Osteocyte (in vitro differentiated cells): ENCODE data around the gene RAB14. TPM values are rescaled to one million over a fixed set of nuclear protein-coding genes. Genes with fewer than 3 reads are reported as not detected.

Source experiments
- DNase-seq: peaks from one replicate; pipeline ENCODE4 v3.0.0; 2021; ENCODE audit warnings: mixed read lengths; ENCODE audit not compliant: unreplicated experiment; ENCODE audit errors: extremely low spot score
- H3K27ac Mint-ChIP-seq: one replicate; pipeline ENCODE4 v1.8.0; 2021; ENCODE audit warnings: mild to moderate bottlenecking, mixed read lengths; ENCODE audit not compliant: unreplicated experiment
- H3K27me3 Mint-ChIP-seq: one replicate; pipeline ENCODE4 v1.8.0; 2021; ENCODE audit warnings: mixed read lengths; ENCODE audit not compliant: unreplicated experiment
- H3K36me3 Mint-ChIP-seq: one replicate; pipeline ENCODE4 v1.8.0; 2021; ENCODE audit warnings: mixed read lengths; ENCODE audit not compliant: unreplicated experiment
- H3K4me1 Mint-ChIP-seq: one replicate; pipeline ENCODE4 v1.8.0; 2021; ENCODE audit warnings: mixed read lengths; ENCODE audit not compliant: unreplicated experiment
- H3K4me3 Mint-ChIP-seq: one replicate; pipeline ENCODE4 v1.8.0; 2021; ENCODE audit warnings: mild to moderate bottlenecking, moderate library complexity, mixed read lengths; ENCODE audit not compliant: unreplicated experiment
- H3K9me3 Mint-ChIP-seq: one replicate; pipeline ENCODE4 v1.8.0; 2021; ENCODE audit warnings: mixed read lengths; ENCODE audit not compliant: unreplicated experiment
- total RNA-seq: library from RNA; stranded (reverse); gene quantifications from 2 replicates; pipeline ENCODE4 v1.2.1, GENCODE V29; 2021
- TF ChIP-seq, protein P1 (sequence below): fragments of 200-600 bp; sonication (generic); IDR thresholded peaks from 2 replicates; pipeline ENCODE4 v1.5.0; 2021; ENCODE audit warnings: antibody characterized with exemption, mild to moderate bottlenecking, moderate library complexity

RAB14 gene
- total RNA-seq, 1 donor from 2014 or later: 64.0 TPM

DNA sequence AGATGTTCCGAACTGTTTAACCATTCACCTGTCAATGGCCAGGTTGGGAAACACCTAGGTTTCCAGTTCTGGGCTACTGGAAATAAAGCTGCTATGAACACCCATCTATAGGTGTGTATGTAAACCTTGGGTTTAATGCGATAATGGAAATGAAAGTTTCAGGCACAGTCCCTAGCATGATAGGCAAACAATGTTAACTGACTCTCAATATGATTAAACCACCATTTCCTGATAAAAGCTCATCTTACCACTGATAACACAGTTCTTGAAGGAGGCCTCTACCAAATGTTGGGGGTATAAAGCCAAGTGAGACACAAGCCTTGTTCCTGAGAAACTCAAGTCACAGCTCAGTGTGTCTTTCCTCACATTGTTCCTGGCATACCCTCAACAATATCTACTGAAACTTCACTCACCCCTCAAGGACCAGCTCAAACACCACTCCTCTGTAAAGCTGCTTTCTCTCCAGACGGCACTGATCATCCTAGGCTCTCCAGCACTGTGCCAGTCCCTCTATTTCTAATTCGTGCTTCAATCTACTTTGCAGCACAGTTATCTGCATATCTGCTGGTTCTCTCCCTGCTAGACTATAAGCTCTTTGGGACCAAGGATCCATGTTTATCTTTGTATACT, 15.8 kb downstream of the RAB14 start:
- DNase-seq: no peak
- Mint-ChIP-seq H3K27ac (peak overlapping the region; percentile 59), H3K4me3 (no peak overlapping the region), H3K9me3 (no peaks in the 10 kb centered on the region), H3K36me3 (peaks cover 33% of the 10 kb centered on the region), H3K4me1 (peaks cover 42% of the 10 kb centered on the region), H3K27me3 (no peaks in the 10 kb centered on the region)
- TF ChIP-seq, protein P1, sequence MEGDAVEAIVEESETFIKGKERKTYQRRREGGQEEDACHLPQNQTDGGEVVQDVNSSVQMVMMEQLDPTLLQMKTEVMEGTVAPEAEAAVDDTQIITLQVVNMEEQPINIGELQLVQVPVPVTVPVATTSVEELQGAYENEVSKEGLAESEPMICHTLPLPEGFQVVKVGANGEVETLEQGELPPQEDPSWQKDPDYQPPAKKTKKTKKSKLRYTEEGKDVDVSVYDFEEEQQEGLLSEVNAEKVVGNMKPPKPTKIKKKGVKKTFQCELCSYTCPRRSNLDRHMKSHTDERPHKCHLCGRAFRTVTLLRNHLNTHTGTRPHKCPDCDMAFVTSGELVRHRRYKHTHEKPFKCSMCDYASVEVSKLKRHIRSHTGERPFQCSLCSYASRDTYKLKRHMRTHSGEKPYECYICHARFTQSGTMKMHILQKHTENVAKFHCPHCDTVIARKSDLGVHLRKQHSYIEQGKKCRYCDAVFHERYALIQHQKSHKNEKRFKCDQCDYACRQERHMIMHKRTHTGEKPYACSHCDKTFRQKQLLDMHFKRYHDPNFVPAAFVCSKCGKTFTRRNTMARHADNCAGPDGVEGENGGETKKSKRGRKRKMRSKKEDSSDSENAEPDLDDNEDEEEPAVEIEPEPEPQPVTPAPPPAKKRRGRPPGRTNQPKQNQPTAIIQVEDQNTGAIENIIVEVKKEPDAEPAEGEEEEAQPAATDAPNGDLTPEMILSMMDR: no peak

DNA sequence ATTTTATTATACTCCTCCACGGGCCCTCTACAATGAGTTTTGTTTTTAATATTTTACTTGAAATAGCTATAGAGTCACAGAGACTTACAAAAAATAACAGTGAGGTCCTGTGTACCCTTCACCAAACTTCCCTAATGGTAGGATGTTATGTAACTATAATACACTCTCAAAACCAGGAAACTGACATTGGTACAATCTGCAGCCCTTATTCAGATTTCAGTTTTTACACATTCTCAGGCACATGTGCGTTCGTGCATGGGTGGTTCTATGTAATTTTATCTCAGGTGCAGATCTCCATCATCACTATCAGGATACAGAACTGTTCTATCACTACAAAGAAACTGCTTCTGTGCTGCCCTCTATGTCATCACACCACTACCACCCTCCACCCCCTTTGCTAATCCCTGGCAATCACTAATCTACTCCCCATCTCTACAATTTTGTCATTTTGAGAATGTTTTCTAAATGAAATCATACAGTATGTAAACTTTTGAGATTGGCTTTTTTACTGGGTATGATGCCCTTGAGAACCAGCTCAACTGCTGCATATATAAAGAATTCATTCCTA, 16.4 kb downstream of the RAB14 start:
- Mint-ChIP-seq H3K27me3 (no peaks in the 10 kb centered on the region), H3K9me3 (no peaks in the 10 kb centered on the region), H3K27ac (no peak overlapping the region), H3K4me1 (peaks cover 38% of the 10 kb centered on the region), H3K4me3 (no peak overlapping the region), H3K36me3 (peaks cover 33% of the 10 kb centered on the region)
- TF ChIP-seq, protein P1: no peak
- no peak for DNase-seq

DNA sequence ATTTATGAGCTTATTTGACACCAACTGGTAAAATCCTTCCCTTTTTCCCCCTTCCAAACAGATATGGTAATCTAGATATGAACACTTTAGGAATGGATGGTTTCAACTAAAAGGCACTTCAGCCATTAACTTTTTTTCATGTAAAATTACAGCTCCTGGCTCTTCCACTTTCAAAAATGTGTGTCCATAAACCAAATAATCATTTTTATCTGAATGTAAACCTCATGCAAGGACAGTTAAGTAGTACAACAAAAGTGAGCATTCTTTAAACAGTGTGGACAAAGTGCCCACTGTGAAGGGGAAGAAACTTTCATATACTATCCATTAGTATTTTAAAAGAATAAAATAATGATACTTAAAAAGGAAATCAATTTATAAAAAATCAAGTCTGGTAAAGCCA, 17.2 kb downstream of the RAB14 start:
- Mint-ChIP-seq H3K4me1 (peaks cover 34% of the 10 kb centered on the region), H3K27me3 (no peaks in the 10 kb centered on the region)

DNA sequence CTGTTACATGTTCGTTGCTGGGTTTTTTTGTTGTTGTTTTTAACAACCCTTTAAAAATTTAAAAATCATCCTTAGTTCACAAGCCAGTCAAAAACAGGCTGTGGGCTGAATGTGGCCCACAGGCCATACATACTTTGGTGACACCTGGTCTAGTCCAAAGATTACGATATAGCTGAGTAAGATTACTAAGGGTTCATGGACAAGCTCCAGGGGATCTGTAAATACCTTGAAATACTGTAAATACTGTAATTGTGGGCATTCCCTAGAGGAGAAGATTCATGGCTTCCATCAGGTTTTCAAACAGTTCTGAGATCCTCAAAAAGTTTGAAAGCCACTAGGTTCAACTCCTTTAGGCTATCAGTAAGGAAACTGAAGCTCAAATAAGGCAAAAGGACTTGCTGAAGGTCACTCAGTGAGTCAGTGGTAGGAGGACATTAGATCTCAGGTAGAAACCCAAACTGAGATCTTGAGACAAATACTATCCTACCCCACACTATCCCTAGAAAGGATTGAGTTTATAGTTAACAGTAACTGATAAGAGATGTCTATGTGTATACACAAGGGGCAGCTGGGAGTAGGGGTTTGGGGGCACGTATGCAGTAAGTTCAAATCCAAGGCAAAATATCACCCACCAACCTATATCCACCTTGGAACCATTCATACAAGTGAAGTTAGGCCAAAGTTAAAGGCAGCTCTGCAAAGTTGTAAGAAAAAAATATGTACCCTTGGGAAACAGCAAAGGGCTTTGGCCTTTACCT, 17.8 kb downstream of the RAB14 start:
- no peaks in the 10 kb centered on the region for H3K9me3 Mint-ChIP-seq
- TF ChIP-seq, protein P1: no peak
- H3K36me3 Mint-ChIP-seq: peaks cover 36% of the 10 kb centered on the region
- H3K27me3 Mint-ChIP-seq: no peaks in the 10 kb centered on the region
- no peak overlapping the region for H3K4me3 Mint-ChIP-seq
- no peak overlapping the region for H3K27ac Mint-ChIP-seq
- no peak for DNase-seq
- peaks cover 32% of the 10 kb centered on the region for H3K4me1 Mint-ChIP-seq

More for the DNA sequence above, 17.2 kb downstream of the RAB14 start:
- H3K36me3 Mint-ChIP-seq: peaks cover 36% of the 10 kb centered on the region
- no peak overlapping the region for H3K27ac Mint-ChIP-seq
- TF ChIP-seq, protein P1: no peak
- no peak for DNase-seq
- H3K4me3 Mint-ChIP-seq: no peak overlapping the region
- H3K9me3 Mint-ChIP-seq: no peaks in the 10 kb centered on the region

DNA sequence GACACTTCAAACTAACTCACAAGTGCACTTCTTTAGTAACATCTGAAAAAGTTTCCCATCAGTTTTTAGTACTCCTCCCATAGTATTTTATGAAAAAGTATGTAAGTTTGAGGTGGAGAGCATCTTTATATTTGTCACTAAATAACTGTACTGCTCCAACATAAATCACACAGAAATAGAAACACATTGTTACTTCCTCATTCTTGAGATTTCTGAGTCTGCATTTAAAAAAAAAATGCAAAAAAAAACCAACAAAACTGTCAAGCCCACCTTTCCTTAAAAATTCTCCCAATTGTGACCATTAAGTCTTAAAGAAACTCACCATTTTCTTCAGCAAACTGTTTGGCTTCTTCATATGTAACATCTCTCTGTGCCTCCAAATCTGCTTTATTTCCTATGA, 18.7 kb downstream of the RAB14 start:
- H3K27me3 Mint-ChIP-seq: no peaks in the 10 kb centered on the region
- TF ChIP-seq, protein P1: no peak
- H3K4me1 Mint-ChIP-seq: peaks cover 29% of the 10 kb centered on the region
- H3K4me3 Mint-ChIP-seq: no peak overlapping the region
- DNase-seq: no peak
- H3K27ac Mint-ChIP-seq: peak overlapping the region; percentile 41
- peaks cover 39% of the 10 kb centered on the region for H3K36me3 Mint-ChIP-seq
- no peaks in the 10 kb centered on the region for H3K9me3 Mint-ChIP-seq
